ENCODE measurements around the gene PSKH1.

DNA sequence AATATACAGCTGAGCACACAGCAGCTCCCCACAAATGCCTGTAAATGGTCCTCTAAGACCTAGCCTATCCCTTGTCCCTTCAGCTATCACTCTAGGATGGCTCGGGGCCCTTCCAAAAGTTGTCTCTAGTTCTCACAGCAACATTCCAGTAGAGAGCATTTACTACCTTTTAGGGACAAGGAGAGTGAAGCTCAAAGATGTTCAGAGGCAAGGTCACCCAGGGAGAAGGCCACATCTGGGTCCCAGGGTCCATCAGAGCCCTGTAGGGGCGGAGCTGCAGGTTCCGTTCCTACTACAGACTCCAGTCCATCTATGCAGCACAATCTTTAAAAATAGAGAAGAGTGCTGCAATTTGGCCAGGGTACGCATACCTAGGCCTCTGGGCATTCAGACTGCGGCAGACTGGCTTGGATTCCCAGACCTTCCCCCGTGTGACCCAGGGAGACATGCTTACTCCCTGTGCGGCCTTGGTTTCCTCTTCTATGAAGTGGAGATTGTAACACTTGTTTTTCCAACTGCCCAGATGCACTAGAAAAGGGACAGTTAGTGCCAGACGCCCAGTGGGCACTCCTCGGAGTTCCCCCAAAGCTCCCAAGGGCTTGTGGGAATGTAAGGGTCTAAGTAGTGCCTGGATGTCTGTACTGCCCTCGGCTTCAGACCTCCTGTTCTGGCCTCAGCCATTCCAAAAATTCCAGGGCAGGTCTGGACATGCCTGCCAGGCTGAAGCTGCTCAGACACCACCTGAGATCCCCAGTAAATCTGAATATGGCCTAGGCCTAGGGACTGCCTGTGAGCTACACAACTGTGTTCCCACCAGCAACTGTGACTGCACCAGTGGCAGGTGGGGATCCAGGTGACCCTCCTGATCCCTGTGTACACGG lies 72.9 kb downstream of the PSKH1 start:
- TF ChIP-seq, protein P1, sequence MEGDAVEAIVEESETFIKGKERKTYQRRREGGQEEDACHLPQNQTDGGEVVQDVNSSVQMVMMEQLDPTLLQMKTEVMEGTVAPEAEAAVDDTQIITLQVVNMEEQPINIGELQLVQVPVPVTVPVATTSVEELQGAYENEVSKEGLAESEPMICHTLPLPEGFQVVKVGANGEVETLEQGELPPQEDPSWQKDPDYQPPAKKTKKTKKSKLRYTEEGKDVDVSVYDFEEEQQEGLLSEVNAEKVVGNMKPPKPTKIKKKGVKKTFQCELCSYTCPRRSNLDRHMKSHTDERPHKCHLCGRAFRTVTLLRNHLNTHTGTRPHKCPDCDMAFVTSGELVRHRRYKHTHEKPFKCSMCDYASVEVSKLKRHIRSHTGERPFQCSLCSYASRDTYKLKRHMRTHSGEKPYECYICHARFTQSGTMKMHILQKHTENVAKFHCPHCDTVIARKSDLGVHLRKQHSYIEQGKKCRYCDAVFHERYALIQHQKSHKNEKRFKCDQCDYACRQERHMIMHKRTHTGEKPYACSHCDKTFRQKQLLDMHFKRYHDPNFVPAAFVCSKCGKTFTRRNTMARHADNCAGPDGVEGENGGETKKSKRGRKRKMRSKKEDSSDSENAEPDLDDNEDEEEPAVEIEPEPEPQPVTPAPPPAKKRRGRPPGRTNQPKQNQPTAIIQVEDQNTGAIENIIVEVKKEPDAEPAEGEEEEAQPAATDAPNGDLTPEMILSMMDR (IDR thresholded peaks at IDR 0.05 in 2 of 3, conservative IDR thresholded peaks at IDR 0.05 in 1 of 3; ENCODE audit: control insufficient read depth in 2 of 3, extremely low read depth in 1 of 3, insufficient read depth in 1 of 3, low read depth in 3 of 3, low read length in 3 of 3), result no peak
- no peak for TF ChIP-seq ZNF274 (IDR thresholded peaks at IDR 0.05; ENCODE audit: insufficient read depth, insufficient read length)
- no peak for TF ChIP-seq POLR2A (IDR thresholded peaks at IDR 0.05; ENCODE audit: low read depth, low read length)
- TF ChIP-seq TCF12 (IDR thresholded peaks at IDR 0.05; ENCODE audit: low read depth, low read length), result no peak
